ENCODE results near the gene EPHA3.

The EPHA3 gene

DNA sequence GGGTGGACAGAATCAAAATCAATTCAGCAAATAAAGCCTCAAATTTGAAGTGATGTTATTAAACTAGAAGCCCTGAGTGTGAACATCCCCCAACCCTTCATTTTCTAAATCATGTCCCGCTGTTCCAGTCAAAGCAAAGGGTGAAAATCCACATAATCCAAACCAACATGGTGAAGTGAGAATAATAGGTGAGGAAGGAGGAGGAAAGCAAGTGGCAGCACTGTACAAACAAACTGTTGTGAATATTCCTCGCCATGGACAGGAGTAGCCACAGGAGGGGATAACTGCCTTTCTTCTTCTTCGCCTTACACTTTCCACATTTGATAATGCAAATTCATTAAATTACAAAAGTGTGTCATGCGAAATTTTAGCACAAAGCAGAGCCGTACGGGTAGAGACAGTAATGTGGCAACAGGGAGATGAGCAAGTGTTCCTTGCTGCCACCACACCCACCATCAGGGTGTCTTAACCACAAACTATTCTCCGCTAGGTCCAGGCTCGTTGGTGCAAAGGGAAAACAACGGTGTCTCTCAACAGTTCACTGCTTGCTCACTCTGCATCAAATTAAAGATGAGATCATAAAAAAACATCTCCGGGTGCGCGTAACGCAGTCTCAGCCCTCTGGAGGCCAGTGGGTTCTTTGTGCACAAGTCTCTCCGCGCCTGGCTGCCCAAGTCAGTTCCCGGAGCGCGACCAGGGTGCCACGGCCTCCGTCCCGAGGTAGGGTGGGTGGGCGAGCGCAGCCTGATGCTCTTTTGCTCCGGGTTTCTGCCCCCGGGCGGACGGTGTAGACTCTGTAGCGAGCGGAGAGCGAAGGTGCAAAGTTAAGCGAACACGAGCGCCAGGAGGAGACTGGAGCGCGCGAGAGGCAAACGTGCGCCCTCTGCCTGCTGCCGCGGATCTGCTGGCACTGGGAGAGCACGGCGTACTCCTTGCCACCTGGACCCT lies 6.7 kb downstream of the EPHA3 start (continued):
- TF ChIP-seq, protein P1, sequence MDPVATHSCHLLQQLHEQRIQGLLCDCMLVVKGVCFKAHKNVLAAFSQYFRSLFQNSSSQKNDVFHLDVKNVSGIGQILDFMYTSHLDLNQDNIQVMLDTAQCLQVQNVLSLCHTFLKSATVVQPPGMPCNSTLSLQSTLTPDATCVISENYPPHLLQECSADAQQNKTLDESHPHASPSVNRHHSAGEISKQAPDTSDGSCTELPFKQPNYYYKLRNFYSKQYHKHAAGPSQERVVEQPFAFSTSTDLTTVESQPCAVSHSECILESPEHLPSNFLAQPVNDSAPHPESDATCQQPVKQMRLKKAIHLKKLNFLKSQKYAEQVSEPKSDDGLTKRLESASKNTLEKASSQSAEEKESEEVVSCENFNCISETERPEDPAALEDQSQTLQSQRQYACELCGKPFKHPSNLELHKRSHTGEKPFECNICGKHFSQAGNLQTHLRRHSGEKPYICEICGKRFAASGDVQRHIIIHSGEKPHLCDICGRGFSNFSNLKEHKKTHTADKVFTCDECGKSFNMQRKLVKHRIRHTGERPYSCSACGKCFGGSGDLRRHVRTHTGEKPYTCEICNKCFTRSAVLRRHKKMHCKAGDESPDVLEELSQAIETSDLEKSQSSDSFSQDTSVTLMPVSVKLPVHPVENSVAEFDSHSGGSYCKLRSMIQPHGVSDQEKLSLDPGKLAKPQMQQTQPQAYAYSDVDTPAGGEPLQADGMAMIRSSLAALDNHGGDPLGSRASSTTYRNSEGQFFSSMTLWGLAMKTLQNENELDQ (tag by site-specific recombination; IDR thresholded peaks at IDR 0.05; ENCODE audit: low read depth): no peak
- TF ChIP-seq, protein P2, sequence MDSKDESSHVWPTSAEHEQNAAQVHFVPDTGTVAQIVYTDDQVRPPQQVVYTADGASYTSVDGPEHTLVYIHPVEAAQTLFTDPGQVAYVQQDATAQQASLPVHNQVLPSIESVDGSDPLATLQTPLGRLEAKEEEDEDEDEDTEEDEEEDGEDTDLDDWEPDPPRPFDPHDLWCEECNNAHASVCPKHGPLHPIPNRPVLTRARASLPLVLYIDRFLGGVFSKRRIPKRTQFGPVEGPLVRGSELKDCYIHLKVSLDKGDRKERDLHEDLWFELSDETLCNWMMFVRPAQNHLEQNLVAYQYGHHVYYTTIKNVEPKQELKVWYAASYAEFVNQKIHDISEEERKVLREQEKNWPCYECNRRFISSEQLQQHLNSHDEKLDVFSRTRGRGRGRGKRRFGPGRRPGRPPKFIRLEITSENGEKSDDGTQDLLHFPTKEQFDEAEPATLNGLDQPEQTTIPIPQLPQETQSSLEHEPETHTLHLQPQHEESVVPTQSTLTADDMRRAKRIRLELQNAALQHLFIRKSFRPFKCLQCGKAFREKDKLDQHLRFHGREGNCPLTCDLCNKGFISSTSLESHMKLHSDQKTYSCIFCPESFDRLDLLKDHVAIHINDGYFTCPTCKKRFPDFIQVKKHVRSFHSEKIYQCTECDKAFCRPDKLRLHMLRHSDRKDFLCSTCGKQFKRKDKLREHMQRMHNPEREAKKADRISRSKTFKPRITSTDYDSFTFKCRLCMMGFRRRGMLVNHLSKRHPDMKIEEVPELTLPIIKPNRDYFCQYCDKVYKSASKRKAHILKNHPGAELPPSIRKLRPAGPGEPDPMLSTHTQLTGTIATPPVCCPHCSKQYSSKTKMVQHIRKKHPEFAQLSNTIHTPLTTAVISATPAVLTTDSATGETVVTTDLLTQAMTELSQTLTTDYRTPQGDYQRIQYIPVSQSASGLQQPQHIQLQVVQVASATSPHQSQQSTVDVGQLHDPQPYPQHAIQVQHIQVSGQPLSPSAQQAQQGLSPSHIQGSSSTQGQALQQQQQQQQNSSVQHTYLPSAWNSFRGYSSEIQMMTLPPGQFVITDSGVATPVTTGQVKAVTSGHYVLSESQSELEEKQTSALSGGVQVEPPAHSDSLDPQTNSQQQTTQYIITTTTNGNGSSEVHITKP (tag by site-specific recombination; IDR thresholded peaks at IDR 0.05): peak; percentile 85
- TF ChIP-seq, protein P3, sequence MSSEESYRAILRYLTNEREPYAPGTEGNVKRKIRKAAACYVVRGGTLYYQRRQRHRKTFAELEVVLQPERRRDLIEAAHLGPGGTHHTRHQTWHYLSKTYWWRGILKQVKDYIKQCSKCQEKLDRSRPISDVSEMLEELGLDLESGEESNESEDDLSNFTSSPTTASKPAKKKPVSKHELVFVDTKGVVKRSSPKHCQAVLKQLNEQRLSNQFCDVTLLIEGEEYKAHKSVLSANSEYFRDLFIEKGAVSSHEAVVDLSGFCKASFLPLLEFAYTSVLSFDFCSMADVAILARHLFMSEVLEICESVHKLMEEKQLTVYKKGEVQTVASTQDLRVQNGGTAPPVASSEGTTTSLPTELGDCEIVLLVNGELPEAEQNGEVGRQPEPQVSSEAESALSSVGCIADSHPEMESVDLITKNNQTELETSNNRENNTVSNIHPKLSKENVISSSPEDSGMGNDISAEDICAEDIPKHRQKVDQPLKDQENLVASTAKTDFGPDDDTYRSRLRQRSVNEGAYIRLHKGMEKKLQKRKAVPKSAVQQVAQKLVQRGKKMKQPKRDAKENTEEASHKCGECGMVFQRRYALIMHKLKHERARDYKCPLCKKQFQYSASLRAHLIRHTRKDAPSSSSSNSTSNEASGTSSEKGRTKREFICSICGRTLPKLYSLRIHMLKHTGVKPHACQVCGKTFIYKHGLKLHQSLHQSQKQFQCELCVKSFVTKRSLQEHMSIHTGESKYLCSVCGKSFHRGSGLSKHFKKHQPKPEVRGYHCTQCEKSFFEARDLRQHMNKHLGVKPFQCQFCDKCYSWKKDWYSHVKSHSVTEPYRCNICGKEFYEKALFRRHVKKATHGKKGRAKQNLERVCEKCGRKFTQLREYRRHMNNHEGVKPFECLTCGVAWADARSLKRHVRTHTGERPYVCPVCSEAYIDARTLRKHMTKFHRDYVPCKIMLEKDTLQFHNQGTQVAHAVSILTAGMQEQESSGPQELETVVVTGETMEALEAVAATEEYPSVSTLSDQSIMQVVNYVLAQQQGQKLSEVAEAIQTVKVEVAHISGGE (tag by site-specific recombination; conservative IDR thresholded peaks at IDR 0.05; ENCODE audit: low read depth): no peak
- TF ChIP-seq MZF1 (tag by site-specific recombination; IDR thresholded peaks at IDR 0.05; ENCODE audit: borderline replicate concordance) (0 out of 2 replicates have a peak, but pooled peaks have one; percentile 13), KLF9 (tag by site-specific recombination; IDR thresholded peaks at IDR 0.05; ENCODE audit: low read depth) (peak; percentile 44; the same call in 1 of the 2 replicates), ZNF24 (tag by site-specific recombination; IDR thresholded peaks at IDR 0.05) (0 out of 2 replicates have a peak, but pooled peaks have one; percentile 29), ZSCAN16 (tag by site-specific recombination; IDR thresholded peaks at IDR 0.05) (no peak), GLI2 (tag by site-specific recombination; IDR thresholded peaks at IDR 0.05; ENCODE audit: borderline replicate concordance, low read depth) (no peak), ZNF501 (tag by site-specific recombination; IDR thresholded peaks at IDR 0.05) (peak; percentile 84), ZNF610 (tag by site-specific recombination; IDR thresholded peaks at IDR 0.05; ENCODE audit: borderline replicate concordance) (no peak; the same call in 1 of the 2 replicates), ZNF2 (tag by site-specific recombination; IDR thresholded peaks at IDR 0.05) (peak; percentile 71; the same call in 1 of the 2 replicates), ZNF341 (tag by site-specific recombination; IDR thresholded peaks at IDR 0.05; ENCODE audit: low read depth) (peak; percentile 47), ZNF792 (tag by site-specific recombination; IDR thresholded peaks at IDR 0.05) (no peak), KLF16 (tag by site-specific recombination; IDR thresholded peaks at IDR 0.05) (0 out of 2 replicates have a peak, but pooled peaks have one; percentile 63), ZSCAN23 (tag by site-specific recombination; IDR thresholded peaks at IDR 0.05) (no peak), GLIS1 (tag by site-specific recombination; IDR thresholded peaks at IDR 0.05) (no peak), ZBTB1 (tag by site-specific recombination; IDR thresholded peaks at IDR 0.05) (no peak), KLF7 (tag by site-specific recombination; IDR thresholded peaks at IDR 0.05; ENCODE audit: borderline replicate concordance) (no peak), SP3 (tag by site-specific recombination; IDR thresholded peaks at IDR 0.05) (no peak), ZNF560 (tag by site-specific recombination; IDR thresholded peaks at IDR 0.05; ENCODE audit: borderline replicate concordance) (no peak), ZNF239 (tag by site-specific recombination; IDR thresholded peaks at IDR 0.05) (no peak)
- TF ChIP-seq, protein P4, sequence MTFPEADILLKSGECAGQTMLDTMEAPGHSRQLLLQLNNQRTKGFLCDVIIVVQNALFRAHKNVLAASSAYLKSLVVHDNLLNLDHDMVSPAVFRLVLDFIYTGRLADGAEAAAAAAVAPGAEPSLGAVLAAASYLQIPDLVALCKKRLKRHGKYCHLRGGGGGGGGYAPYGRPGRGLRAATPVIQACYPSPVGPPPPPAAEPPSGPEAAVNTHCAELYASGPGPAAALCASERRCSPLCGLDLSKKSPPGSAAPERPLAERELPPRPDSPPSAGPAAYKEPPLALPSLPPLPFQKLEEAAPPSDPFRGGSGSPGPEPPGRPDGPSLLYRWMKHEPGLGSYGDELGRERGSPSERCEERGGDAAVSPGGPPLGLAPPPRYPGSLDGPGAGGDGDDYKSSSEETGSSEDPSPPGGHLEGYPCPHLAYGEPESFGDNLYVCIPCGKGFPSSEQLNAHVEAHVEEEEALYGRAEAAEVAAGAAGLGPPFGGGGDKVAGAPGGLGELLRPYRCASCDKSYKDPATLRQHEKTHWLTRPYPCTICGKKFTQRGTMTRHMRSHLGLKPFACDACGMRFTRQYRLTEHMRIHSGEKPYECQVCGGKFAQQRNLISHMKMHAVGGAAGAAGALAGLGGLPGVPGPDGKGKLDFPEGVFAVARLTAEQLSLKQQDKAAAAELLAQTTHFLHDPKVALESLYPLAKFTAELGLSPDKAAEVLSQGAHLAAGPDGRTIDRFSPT (tag by site-specific recombination; IDR thresholded peaks at IDR 0.05): peak; percentile 55
